Measurements from ENCODE around the gene CCDC97.

- no peak for TF ChIP-seq CTCF (IDR thresholded peaks at IDR 0.05; ENCODE audit: low read depth, low read length, poor library complexity, severe bottlenecking)
- no peak for TF ChIP-seq EZH2phosphoT487 (IDR thresholded peaks at IDR 0.05; ENCODE audit: borderline replicate concordance, low read length)
Observed at GRCh38 chr19:41328842-41329225, 18.9 kb downstream of the CCDC97 start.

Data from DOHH2 (cell line).